Thyroid gland (tissue), 4 donors: ENCODE results near the gene BCAM. TPM values are rescaled to one million over a fixed set of nuclear protein-coding genes. Genes with fewer than 3 reads are reported as not detected.

Source experiments
- DNase-seq, 2 donors: peaks; one replicate each; pipeline ENCODE4 v3.0.0-alpha.2; 2019
- H3K27ac ChIP-seq, 3 donors: fragments of 200-600 bp; sonication (generic); 1 replicate in 2 of 3; 2 replicates in 1 of 3; pipeline ENCODE4 v1.5.1; 2016 to 2019; ENCODE audit warnings: mild to moderate bottlenecking in 1 of 3, moderate library complexity in 1 of 3
- H3K27me3 ChIP-seq: fragments of 200-600 bp; sonication (generic); one replicate; pipeline ENCODE4 v1.5.1; 2019
- H3K36me3 ChIP-seq, 2 donors: fragments of 200-600 bp; sonication (generic); one replicate each; pipeline ENCODE4 v1.5.1; 2016 to 2019
- H3K4me1 ChIP-seq, 2 donors: fragments of 200-600 bp; sonication (generic); one replicate each; pipeline ENCODE4 v1.5.1; 2017 to 2019
- H3K4me3 ChIP-seq, 3 donors: fragments of 200-600 bp; sonication (generic); replicated peaks in 1 of 3; 1 replicate in 2 of 3; 2 replicates in 1 of 3; pipeline ENCODE4 v1.5.1; 2016; ENCODE audit warnings: mild to moderate bottlenecking in 1 of 3
- H3K9me3 ChIP-seq: fragments of 200-600 bp; sonication (generic); one replicate; pipeline ENCODE4 v1.5.1; 2017
- CTCF ChIP-seq, 6 experiments: fragments of 200-600 bp in 3 of 6; fragments of 450-650 bp in 3 of 6; sonication (generic) in 3 of 6; IDR thresholded peaks; one replicate each; pipeline ENCODE4 v1.5.1; 2016 to 2019; ENCODE audit warnings: antibody characterized with exemption in 6 of 6, mild to moderate bottlenecking in 2 of 6, inconsistent platforms in 1 of 6, moderate library complexity in 1 of 6
- POLR2A ChIP-seq, 2 donors: fragments of 450-650 bp; IDR thresholded peaks; one replicate each; pipeline ENCODE4 v1.6.1; 2017; ENCODE audit warnings: antibody characterized with exemption in 2 of 2, mild to moderate bottlenecking in 2 of 2, moderate library complexity in 1 of 2
- WGBS, 2 donors: methylation state at CpG; one replicate each; pipeline ENCODE4 v1.1.5; 2017; 5-methylcytosine and 5-hydroxymethylcytosine counted together
- intact Hi-C: fragments of 100-400 bp; cut with DNase I; formaldehyde crosslinking; loops from one replicate; pipeline ENCODE4 v1.15.1; 2023
- total RNA-seq, 4 donors: library from RNA; depleted of rRNA; stranded (reverse); fragments of >200 nt; gene quantifications; one replicate each; pipeline ENCODE4 v1.2.3, GENCODE V29; 2016

Gene BCAM
- total RNA-seq, 4 donors from 2014 or later, result 156 to 391 (median 285) TPM

- intact Hi-C loops, result no loop called here
These were observed 8.4 kb upstream of the BCAM start for GRCh38 chr19:44800461-44800860.

GRCh38 chr19:44803442-44804428, 5.2 kb upstream of the BCAM start:
- Histone ChIP-seq H3K27me3 (no peaks in the 10 kb centered on the region), H3K4me3 (no peak overlapping the region), H3K9me3 (no peaks in the 10 kb centered on the region), H3K36me3 (no peaks in the 10 kb centered on the region), H3K4me1 (peaks cover 18 to 27% of the 10 kb centered on the region in 2 donors), H3K27ac (no peak overlapping the region)
- TF ChIP-seq POLR2A (IDR thresholded peaks at IDR 0.05), result no peak
- 81 to 90% methylated on average over 12 to 13 of the region's 13 CpGs for WGBS, 2 donors
- DNase-seq, result peak; percentile 19 to 21
- intact Hi-C loops, result no loop called here

More at GRCh38 chr19:44800461-44800860, 8.4 kb upstream of the BCAM start:
- DNase-seq, result peak; percentile 84 to 89
- Histone ChIP-seq H3K36me3 (no peaks in the 10 kb centered on the region), H3K4me3 (no peak overlapping the region), H3K27ac (no peak overlapping the region), H3K9me3 (no peaks in the 10 kb centered on the region), H3K4me1 (peaks cover 0 to 7% of the 10 kb centered on the region in 2 donors), H3K27me3 (no peaks in the 10 kb centered on the region)
- WGBS, 2 donors, result 0 to 8% methylated on average over 2 of the region's 3 CpGs
- TF ChIP-seq POLR2A (IDR thresholded peaks at IDR 0.05) (no peak), CTCF (IDR thresholded peaks at IDR 0.05) (peak; percentile 90 to 98 (median 96))

GRCh38 chr19:44806291-44806690, 2.6 kb upstream of the BCAM start:
- H3K4me3 ChIP-seq, result no peak overlapping the region
- intact Hi-C loops, result no loop called here
- no peak for DNase-seq
- no peaks in the 10 kb centered on the region for H3K36me3 ChIP-seq
- WGBS, 2 donors, result 84 to 92% methylated on average over 7 of the region's 7 CpGs
- peak overlapping the region in 1 of 3 donors; percentile 90 for H3K27ac ChIP-seq
- peaks cover 33 to 45% of the 10 kb centered on the region in 2 donors for H3K4me1 ChIP-seq
- no peaks in the 10 kb centered on the region for H3K9me3 ChIP-seq
- H3K27me3 ChIP-seq, result no peaks in the 10 kb centered on the region
- TF ChIP-seq CTCF (IDR thresholded peaks at IDR 0.05) (no peak), POLR2A (IDR thresholded peaks at IDR 0.05) (no peak)

- Histone ChIP-seq H3K4me3 (no peak overlapping the region), H3K36me3 (no peaks in the 10 kb centered on the region), H3K9me3 (no peaks in the 10 kb centered on the region), H3K27ac (peak overlapping the region; percentile 90 to 99 (median 95)), H3K4me1 (peaks cover 33 to 47% of the 10 kb centered on the region in 2 donors), H3K27me3 (no peaks in the 10 kb centered on the region)
- intact Hi-C loops, result no loop called here
- WGBS, 2 donors, result 50 to 51% methylated on average over 2 to 3 of the region's 5 CpGs
- TF ChIP-seq CTCF (IDR thresholded peaks at IDR 0.05) (no peak), POLR2A (IDR thresholded peaks at IDR 0.05) (no peak)
- DNase-seq, result peak; percentile 67 to 76
These were observed 1.7 kb upstream of the BCAM start for GRCh38 chr19:44807162-44807561.

GRCh38 chr19:44807652-44808462, 1.0 kb upstream of the BCAM start:
- TF ChIP-seq POLR2A (IDR thresholded peaks at IDR 0.05), result peak in 1 of 2 donors; percentile 24
- peak in 4 of 6 experiments; percentile 21 to 41 (median 28) for TF ChIP-seq CTCF (IDR thresholded peaks at IDR 0.05)
- 9 to 18% methylated on average over 14 of the region's 14 CpGs for WGBS, 2 donors
- peaks cover 33 to 47% of the 10 kb centered on the region in 2 donors for H3K4me1 ChIP-seq
- peak; percentile 91 to 92 for DNase-seq
- no peaks in the 10 kb centered on the region for H3K36me3 ChIP-seq
- no peak overlapping the region for H3K4me3 ChIP-seq
- intact Hi-C loops, result loop anchor here (2.0 kb wide), 1 partner anchor 31 kb away; no protein-coding TSS in a partner anchor
- H3K27ac ChIP-seq, result peak overlapping the region; percentile 90 to 99 (median 95)
- no peaks in the 10 kb centered on the region for H3K9me3 ChIP-seq
- no peaks in the 10 kb centered on the region for H3K27me3 ChIP-seq
